Measurements from ENCODE around the gene KRTAP13-4.

The KRTAP13-4 gene, protein sequence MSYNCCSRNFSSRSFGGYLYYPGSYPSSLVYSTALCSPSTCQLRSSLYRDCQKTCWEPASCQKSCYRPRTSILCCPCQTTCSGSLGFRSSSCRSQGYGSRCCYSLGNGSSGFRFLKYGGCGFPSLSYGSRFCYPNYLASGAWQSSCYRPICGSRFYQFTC

DNA sequence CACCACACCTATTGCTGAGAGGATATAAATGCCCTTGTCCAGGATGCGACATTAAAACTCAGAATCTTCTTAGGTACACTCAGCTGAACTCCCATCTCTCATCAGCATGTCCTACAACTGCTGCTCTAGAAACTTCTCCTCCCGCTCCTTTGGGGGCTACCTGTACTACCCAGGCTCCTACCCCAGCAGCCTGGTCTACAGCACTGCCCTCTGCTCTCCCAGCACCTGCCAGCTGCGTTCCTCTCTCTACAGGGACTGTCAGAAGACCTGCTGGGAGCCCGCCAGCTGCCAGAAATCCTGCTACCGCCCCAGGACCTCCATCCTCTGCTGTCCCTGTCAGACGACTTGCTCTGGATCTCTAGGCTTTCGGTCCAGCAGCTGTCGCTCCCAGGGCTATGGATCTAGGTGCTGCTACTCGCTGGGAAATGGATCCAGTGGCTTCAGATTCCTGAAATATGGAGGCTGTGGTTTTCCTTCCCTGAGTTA is at the start of gene KRTAP13-4:
TSS of gene KRTAP13-4 (plus strand) at position 51 of the 486 bp plus-strand sequence. CDS start at position 107, 56 bp downstream.
- no peak for FAIRE-seq

DNA sequence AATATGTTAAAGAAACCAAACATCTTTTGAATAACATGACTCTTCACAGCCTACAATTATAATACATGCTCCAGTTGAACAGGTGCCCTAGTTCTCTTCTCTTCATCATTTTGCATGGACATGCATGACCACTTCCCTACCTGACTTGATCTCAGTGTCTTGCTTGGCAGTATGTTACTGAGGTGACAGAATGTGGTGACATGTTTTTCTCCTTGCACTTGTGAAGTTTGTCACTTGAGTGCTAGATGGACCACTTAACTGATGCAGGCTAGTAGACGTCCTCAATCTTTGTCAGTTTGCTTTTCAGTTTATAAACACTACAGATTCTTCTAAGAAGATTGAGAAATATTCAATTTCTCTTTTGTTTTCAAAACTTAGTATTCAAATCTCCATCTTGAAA is 47.8 kb upstream of the KRTAP13-4 start:
- FAIRE-seq = no peak

DNA sequence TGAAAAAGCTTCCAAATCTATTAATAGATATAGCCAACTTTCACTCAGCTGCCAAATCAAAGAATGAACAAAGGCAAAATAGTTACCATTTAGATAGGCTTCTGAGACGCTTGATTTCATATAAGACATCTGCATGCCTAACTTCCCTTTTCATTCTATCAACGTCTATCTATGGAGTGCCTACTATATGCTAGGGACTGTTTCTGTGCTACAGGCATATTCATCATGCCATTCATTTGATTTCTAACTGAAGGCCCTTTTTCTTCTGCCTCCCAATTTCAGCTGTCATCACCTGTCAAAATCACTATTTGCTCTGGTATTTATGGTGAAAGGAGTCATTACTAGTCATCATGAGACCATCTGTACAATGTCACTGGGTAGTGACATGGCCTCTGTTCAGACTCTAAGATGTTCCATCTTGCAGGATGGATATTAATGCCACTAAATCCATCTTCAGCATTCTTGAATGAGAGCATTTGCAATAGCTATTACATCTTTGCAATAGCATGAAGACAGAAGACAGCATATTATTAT is 38.5 kb upstream of the KRTAP13-4 start:
- no peak for FAIRE-seq

DNA sequence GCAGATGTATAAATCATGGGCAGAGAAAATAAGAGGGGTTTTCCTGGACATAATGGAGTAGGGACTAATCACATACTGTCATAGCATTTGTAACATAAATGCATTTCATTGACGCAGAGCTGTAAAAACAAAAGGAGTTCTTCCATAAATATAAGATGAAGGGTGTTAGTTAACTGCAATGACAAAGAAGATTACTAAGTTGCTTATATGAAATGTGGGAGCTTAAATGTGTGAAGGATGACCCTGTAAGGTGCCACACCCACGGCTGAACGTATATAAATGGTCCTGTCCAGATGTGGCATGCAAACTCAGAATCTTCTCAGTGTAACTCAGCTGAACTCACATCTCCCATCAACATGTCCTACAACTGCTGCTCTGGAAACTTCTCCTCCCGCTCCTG is 34.3 kb upstream of the KRTAP13-4 start, which contains the start of gene KRTAP13-1:
TSS of gene KRTAP13-1 (plus strand) at position 301 of the 400 bp plus-strand sequence. CDS start at position 357, 56 bp downstream.
- FAIRE-seq = no peak

DNA sequence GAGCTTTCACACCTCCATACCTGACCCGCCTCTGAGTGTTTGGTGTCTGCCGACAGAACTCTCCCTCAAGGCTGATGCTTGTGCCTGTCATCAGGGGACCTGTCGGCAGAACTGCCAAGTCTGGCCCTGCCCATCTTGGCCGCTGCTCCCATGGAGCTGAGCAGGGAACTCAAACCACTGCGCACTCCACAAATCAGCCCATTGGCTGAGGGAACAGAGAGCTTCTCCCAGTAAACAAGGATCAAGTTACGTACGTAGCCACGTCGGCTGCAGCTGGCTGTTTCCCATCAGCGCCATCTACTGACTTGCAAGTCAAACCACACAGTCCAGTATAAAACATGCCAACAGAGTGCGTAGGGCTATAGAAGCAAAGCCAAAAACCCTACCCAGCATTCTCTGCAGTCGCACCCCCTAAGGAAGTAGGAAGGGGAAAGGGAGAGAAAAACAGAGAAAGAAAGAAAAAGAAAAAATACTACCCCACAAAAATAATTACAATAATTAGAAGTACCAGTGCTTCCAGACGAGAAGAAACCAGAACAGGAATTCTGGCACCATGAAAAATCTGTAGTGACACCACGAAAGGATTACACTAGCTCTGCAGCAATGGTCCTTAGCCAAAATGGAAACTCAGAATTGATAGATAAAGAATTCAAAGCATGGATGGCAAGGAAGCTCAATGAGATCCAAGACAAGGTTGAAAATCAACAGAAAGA is 21.1 kb upstream of the KRTAP13-4 start:
- FAIRE-seq = no peak

DNA sequence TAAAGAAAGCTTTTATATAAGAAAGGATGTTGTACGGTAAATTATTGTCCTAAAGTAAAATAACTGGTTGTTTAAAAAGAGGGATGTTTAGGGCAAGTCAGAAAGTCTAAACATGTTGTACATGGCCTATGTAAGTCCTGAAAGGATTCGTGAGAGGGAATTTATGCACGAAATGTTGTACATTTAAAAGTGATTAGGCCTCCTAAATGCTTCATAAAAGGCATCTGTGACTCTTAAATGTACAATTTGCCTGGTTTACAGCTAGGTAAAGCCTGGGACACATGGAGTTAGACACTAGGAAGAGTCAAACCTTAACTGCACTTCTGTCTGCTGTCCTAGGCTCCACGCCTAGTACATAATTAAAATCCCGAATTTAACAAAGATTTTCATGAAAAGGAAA is 14.0 kb upstream of the KRTAP13-4 start:
- no peak for FAIRE-seq

DNA sequence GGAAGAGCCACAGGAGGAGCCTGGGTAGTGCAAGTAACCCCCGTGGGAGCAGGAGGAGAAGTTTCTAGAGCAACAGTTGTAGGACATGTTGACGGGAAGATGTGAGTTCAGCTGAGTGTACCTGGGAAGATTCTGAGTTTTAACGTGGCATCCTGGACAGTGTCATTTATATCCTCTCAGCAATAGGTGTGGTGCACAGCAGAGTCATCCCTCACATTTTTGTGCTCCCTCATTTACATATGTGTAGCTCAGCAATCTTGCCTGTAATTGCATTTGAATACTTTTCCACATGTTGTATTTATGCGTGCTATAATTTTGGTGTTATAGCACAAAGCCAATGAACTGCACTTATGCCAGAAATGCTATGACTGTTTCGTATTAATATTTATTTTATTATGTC is 4.2 kb upstream of the KRTAP13-4 start, which contains the start of gene KRTAP13-3:
TSS of gene KRTAP13-3 (minus strand) at position 101 of the 400 bp plus-strand sequence. CDS start at position 87, 14 bp downstream.
- FAIRE-seq = no peak

DNA sequence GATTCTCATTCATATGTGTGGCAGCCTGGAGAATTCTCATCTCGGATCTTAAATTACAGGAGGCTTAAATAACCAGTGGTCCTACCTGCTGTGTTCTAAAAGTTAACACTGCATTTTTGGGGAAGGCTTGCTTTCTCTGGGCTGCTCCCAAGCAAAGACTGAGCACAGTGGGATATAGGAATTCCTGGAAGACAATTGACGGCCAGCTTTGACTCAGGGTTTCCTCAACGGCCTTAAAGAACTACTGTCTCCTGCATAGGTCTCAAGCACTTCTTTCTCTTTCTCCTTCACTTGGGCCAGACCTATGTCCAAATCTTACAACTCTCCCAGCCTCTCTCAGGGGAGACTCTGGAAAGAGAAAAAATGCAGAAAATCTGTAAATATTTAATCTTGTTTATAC is 3.3 kb upstream of the KRTAP13-4 start:
- FAIRE-seq = no peak

DNA sequence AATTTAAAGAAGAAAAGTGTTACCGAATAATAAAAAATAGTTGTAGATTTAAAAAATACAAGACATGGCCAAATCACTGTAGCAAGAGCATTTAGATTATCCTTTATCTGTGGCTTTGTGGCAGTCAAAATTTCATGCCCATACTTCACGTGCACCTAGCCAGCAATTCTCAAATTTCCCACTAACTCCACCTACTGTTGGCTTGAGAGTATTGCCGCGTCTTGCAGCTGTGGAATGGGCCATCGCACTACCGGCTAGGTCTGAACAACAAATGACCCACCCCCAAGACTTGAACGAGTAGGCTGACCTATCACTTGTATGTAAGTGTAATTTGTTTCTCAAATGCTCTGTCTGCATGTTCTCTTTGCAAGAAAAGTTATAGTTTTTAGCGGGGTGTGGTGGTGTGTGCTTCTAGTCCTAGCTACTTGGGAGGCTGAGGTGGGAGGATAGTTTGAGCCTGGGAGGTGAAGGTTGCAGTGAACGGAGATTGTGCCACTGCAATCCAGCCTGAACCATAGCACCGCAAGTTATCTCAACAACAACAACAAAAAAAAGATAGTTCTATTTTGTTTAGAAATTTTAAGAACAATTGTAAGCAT is 4.1 kb downstream of the KRTAP13-4 start:
- no peak for FAIRE-seq

DNA sequence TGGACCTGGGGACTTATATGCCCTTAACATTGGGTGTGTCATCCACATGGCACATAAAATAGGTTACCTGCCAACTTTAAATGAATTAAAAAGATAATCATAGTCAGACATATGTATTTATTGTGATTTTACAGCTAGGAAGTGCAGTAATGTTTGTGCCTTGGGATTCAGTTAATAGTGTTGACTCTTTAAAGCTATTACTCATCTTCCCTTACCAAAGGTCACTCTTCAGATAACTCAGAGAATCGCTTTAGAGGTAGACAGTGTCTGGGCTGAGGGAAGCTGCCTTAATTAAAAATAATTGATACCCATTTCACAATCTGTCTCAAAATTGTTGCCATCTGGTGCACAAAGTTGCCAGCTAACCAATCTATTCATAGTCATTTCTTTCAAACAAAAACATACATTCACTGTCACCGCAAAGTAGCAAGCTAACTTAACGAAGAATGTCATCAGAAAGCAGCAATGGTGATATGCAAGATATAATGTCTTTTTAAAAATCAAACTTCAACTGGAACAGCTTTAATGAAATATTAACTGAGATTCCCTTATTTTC is 7.1 kb downstream of the KRTAP13-4 start:
- FAIRE-seq = no peak

DNA sequence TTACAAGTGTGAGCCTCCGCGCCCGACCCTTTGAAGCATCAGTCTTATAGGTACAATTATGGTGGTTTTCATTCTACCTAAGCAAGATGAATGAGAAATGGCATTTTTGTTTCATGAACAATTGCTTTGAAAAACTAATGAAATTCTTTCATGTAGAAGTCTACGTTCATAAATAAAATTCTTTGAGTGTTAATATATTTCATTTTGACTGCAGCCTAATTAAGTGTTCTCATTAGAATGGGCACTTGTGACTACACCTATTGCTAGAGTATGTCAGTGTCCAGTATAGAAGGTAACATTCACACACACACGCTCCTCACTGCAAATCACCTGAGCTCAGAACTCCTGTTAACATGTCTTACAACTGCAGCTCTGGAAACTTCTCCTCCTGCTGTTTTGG is 10.0 kb downstream of the KRTAP13-4 start, which contains the start of gene KRTAP15-1:
TSS of gene KRTAP15-1 (plus strand) at position 301 of the 400 bp plus-strand sequence. CDS start at position 354, 53 bp downstream.
- no peak for FAIRE-seq

DNA sequence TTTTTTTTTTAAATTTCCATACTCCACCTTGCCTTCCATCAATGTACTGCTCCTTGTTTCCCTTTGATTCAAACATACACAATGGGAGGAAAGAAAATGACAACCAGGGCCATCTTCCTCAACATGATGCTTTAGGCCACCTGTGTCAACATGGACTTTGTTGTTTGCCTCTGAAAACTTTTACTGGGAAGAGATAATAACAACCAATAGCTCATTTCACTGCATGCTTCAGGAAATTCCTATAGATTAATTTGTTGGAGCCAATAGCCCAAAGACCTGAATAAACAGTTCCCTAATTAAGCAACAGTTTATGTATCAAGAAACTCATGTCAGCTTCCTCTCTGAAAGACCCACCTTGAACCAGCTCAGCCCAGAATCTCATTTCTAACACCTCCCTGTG is 13.2 kb downstream of the KRTAP13-4 start:
- no peak for FAIRE-seq

DNA sequence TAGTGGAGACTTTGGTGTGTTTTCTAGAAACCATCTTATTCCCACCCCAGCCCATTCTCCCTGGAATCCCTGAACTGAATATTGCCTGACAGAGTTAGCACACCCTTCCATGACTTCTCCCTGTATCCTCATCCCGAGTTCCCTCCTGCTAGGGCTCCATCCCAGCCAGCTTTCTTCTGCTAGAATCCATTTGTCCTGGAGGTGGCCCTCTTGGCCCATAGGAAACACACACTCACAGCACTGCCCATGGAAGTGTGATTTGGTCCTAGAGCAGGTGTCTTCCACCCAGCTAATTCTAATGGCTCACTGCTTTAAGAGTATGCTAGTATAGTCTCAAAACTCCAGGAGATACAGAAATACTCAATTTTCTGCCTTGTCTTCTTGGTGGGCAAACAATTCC is 14.2 kb downstream of the KRTAP13-4 start:
- no peak for FAIRE-seq

DNA sequence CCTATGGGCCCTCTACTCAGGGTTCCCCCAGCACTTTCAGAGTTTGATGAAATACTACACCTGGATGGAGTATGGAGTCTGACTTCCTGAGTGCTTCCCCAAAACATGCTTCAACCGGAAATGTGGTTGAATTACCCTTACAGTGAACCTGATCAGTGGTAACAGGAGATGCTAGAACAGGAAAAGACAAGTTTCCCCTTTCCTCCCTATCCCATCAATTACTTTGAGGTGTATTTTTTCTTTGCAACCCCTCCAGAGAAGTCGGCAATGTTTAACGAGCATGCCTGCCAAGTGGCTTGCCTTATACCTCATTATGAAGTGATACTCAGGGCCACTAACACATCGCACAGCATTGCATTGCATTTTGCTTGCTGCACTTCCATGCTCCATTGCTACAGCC is 17.0 kb downstream of the KRTAP13-4 start:
- FAIRE-seq = no peak

DNA sequence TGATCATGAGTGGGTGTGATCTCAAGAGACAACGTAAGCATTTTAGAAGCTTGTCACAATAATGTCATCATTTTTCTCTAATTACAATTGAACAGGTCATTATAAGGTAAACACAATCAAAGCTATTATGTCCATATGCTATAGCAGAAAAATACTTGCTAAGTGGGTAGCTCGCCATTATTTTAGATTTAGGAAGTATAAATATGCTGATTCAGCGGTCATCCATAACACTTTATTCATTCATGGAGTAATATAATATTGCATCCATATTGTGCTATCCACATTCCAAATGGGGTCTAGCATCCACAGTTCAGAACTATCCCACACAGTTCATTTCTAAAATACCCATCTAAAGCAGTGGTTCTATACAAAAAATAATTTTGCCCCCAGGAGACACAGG is 18.5 kb downstream of the KRTAP13-4 start:
- FAIRE-seq = no peak

DNA sequence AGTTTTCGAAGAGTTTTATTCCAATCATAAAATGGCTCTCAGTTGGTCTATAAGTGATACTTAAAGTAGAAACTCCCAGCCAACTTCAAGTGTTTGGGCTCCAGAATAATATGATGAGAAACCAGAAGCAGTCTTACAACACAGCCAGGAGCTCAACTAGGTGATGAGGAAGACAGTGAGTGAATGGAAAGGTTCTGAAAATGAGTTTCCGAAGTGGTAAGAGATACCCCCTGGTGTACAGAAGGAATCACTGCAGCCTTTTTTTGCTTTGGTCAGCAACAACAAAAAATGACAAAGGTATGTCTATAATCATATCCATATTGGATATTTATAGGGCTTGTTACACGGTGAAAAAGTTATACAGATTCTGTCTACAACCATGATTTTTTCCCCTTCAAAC is 33.7 kb downstream of the KRTAP13-4 start:
- FAIRE-seq = no peak

DNA sequence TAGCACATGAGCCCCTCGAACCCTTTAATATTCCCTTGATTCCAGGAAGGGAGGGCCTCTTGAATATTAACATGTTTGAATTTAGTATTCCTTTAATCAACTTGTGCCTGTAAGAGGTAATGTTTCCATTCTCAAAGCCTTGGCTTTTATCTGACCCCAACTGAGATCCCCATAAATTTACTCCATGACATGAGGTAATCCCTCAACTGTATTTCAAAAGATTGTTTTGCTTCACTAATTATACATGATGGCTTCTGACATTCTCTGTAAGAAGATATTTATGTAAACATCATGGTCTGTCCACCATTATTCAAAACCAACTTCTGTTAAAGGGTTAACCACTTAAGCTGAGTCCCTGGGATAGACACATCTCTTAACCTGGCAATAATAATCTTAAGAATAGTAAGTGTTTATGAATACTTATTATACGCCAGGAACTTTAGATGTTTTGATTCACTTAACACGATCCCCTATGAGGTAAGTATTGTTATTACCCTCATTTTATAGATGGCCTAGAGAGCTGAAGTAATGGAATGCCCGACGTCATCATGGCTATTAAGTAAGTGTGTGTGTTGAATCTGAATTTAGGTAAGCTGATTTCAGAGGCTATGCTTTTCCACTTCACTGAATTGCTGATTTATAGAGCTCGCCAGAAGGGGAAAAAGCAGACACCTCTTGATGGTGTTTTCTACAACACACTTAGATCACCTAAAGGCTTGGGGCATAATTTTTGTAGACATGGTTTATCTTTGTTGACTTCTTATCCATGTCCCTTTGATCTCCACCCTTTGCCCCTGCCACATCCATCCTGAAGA is 39.1 kb downstream of the KRTAP13-4 start:
- FAIRE-seq = no peak

DNA sequence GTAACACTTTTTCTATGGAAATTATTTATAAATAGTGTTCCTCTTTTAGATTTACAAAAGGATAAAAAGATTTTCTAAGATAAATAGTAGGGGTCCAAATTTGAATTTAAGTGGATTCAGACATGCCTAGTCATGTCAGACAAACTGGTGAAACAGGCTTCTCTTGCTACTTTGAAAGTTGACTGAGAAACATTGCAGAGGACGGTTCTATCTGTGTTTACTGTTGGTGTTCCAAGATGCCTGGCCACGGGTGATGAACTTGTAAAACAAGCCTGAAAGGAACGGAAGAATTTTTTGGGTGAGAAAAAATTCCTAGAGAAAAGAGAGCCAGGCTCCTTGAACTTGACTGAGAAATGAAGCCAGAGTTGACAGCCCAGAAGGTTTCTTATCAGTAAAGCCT is 48.0 kb downstream of the KRTAP13-4 start:
- no peak for FAIRE-seq

DNA sequence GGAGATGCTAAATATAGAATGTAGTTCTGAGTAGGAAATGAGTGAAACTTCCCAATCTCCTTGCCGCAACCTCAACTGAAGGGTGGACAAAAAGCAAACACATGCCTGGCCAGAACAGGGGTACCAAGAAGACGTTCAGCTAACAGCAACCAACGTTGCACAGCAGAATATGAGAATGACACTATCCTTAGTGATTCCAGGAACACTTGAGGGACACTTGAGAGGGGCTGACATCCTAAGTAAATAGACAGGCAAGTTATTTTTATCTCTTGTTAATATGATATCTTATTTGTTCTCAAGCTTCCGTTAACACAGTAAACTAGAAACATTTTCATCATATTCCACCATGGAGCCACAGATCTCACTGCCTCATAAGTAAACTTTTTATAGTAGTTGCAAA is 49.2 kb downstream of the KRTAP13-4 start:
- no peak for FAIRE-seq

DNA sequence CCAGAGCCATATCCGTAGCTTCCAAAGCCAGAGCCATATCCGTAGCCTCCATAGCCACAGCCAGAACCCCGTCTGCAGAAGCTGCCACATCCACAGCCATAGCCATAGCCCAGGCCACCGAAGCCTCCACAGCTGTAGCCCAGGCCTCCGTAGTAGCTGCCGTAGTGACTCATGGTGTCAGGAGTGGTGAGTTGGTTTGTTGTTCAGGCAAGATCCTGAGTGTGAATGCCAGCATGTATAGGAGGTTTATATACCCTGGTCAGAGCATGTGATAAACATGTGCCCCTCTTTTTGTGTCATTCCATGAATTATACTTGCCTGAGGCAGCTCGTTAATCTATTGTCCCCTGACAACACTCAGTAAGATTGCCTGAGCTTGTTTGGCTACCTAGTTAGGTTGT is 50.1 kb downstream of the KRTAP13-4 start, which contains the start of gene KRTAP19-1:
TSS of gene KRTAP19-1 (minus strand) at position 223 of the 400 bp plus-strand sequence. CDS start at position 173, 50 bp downstream.
- FAIRE-seq = no peak
